Lower leg skin (tissue), 3 donors: ENCODE data around the gene MACF1.

Experiments used
- CTCF ChIP-seq, 3 donors: fragments of 450-650 bp; IDR thresholded peaks; one replicate each; pipeline ENCODE4 v1.5.1; 2016; ENCODE audit warnings: antibody characterized with exemption in 3 of 3, mild to moderate bottlenecking in 3 of 3, moderate library complexity in 2 of 3
- POLR2A ChIP-seq, 2 donors: fragments of 450-650 bp; IDR thresholded peaks; one replicate each; pipeline ENCODE4 v1.6.1; 2016 to 2017; ENCODE audit warnings: antibody characterized with exemption in 2 of 2, mild to moderate bottlenecking in 1 of 2, moderate library complexity in 1 of 2

GRCh38 chr1:39346872-39347271 is 142.4 kb downstream of the MACF1 start:
- TF ChIP-seq POLR2A (IDR thresholded peaks at IDR 0.05) (no peak), CTCF (IDR thresholded peaks at IDR 0.05) (no peak)
